Parathyroid adenoma (tissue), 2 donors: Measurements from ENCODE around the gene LYZ.

ENCODE experiments used
- H2AFZ ChIP-seq: fragments of 300-600 bp; sonication (generic); one replicate; pipeline ENCODE4 v1.7.0; 2017; ENCODE audit warnings: antibody characterized with exemption, mild to moderate bottlenecking
- H3K27ac ChIP-seq: fragments of 300-600 bp; sonication (generic); one replicate; pipeline ENCODE4 v1.7.0; 2017
- H3K27me3 ChIP-seq: fragments of 300-600 bp; sonication (generic); one replicate; pipeline ENCODE4 v1.7.0; 2017; ENCODE audit warnings: low read length; ENCODE audit not compliant: control insufficient read depth, insufficient read depth
- H3K36me3 ChIP-seq: fragments of 300-600 bp; sonication (generic); one replicate; pipeline ENCODE4 v1.7.0; 2017; ENCODE audit warnings: low read length; ENCODE audit not compliant: control insufficient read depth, insufficient read depth
- H3K4me1 ChIP-seq: fragments of 300-600 bp; sonication (generic); one replicate; pipeline ENCODE4 v1.7.0; 2017; ENCODE audit warnings: control low read depth
- H3K4me2 ChIP-seq: fragments of 300-600 bp; sonication (generic); one replicate; pipeline ENCODE4 v1.7.0; 2017; ENCODE audit warnings: low read length
- H3K4me3 ChIP-seq: fragments of 300-600 bp; sonication (generic); one replicate; pipeline ENCODE4 v1.7.0; 2017; ENCODE audit warnings: low read depth, low read length
- H3K79me2 ChIP-seq: fragments of 300-600 bp; sonication (generic); one replicate; pipeline ENCODE4 v1.7.0; 2017; ENCODE audit warnings: control low read depth
- H3K9ac ChIP-seq: fragments of 300-600 bp; sonication (generic); one replicate; pipeline ENCODE4 v1.7.0; 2017; ENCODE audit warnings: mild to moderate bottlenecking
- H3K9me3 ChIP-seq: fragments of 300-600 bp; sonication (generic); one replicate; pipeline ENCODE4 v1.7.0; 2017; ENCODE audit warnings: low read length; ENCODE audit not compliant: control insufficient read depth
- TF ChIP-seq, protein P1 (sequence below): fragments of 300-600 bp; sonication (generic); IDR thresholded peaks from one replicate; pipeline ENCODE4 v1.7.0; 2017; ENCODE audit warnings: antibody characterized with exemption, mild to moderate bottlenecking
- donor health status: primary hyperparathyroidism.

The LYZ gene

DNA sequence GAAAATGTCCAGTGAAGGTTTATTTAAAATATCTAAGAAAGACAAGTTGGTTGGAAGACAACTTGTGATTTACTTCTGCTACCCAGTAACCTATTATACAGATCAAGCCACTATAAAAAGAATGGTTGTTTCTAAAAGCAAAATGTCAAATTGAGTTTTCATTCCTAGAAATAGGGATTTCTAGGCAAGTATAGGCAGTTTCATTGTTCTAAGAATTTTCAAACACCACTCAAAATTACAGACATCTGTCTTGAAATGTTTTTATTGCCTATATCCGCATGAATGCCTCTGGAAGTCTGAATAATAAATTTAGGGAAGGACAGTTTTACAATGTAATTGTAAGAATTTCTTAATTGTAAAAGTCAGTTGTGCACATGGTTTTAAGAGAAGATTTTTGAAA, 20.0 kb downstream of the LYZ start:
- H3K4me2 ChIP-seq: no peak overlapping the region
- no peaks in the 10 kb centered on the region for H3K79me2 ChIP-seq
- H3K27me3 ChIP-seq: no peaks in the 10 kb centered on the region
- H2AFZ ChIP-seq: no peak overlapping the region
- no peaks in the 10 kb centered on the region for H3K4me1 ChIP-seq
- no peak overlapping the region for H3K9ac ChIP-seq
- TF ChIP-seq, protein P1, sequence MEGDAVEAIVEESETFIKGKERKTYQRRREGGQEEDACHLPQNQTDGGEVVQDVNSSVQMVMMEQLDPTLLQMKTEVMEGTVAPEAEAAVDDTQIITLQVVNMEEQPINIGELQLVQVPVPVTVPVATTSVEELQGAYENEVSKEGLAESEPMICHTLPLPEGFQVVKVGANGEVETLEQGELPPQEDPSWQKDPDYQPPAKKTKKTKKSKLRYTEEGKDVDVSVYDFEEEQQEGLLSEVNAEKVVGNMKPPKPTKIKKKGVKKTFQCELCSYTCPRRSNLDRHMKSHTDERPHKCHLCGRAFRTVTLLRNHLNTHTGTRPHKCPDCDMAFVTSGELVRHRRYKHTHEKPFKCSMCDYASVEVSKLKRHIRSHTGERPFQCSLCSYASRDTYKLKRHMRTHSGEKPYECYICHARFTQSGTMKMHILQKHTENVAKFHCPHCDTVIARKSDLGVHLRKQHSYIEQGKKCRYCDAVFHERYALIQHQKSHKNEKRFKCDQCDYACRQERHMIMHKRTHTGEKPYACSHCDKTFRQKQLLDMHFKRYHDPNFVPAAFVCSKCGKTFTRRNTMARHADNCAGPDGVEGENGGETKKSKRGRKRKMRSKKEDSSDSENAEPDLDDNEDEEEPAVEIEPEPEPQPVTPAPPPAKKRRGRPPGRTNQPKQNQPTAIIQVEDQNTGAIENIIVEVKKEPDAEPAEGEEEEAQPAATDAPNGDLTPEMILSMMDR: no peak
- no peaks in the 10 kb centered on the region for H3K9me3 ChIP-seq
- no peaks in the 10 kb centered on the region for H3K36me3 ChIP-seq
- no peak overlapping the region for H3K27ac ChIP-seq
- H3K4me3 ChIP-seq: no peak overlapping the region

DNA sequence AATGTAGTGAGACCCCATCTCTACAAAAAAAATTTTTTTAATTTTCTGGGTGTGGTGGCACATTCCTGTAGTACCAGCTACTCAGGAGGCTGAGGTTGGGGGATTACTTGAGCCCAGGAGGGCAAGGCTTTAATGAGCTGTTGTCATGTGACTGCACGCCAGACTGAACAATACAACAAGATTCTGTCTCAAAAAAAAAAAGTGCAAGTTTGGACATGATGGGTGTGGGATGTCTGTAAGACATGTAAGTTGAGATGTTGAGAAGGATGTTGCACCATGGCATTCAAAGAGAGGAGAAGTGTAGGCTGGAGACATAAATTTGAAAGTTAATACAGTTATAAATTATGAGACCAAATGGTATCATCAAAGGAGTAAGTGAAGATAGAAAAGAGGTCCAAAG, 34.9 kb downstream of the LYZ start:
- H3K36me3 ChIP-seq: no peaks in the 10 kb centered on the region
- H3K4me1 ChIP-seq: no peaks in the 10 kb centered on the region
- H3K9me3 ChIP-seq: no peaks in the 10 kb centered on the region
- H3K79me2 ChIP-seq: no peaks in the 10 kb centered on the region
- H2AFZ ChIP-seq: no peak overlapping the region
- no peak overlapping the region for H3K4me2 ChIP-seq
- H3K27ac ChIP-seq: no peak overlapping the region
- TF ChIP-seq, protein P1: no peak
- H3K9ac ChIP-seq: no peak overlapping the region
- no peak overlapping the region for H3K4me3 ChIP-seq
- no peaks in the 10 kb centered on the region for H3K27me3 ChIP-seq

DNA sequence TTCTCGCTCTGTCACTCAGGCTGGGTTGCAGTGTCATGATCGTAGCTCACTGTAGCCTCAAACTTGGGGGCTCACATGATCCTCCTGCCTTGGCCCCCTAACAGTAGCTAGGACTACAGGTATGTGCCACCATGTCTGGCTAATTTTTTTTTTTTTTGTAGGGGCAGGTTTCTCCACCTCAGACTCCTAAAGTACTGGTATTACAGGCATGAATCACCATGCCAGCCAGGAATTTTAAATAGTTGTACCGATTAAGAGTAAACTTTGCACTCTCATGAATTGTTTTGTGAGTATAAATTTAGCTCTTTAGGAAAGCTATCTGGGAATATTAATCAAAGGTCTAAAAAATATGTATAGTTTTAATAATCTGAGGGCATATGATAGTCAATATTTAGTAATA, 36.9 kb downstream of the LYZ start:
- Histone ChIP-seq H3K27ac (no peak overlapping the region), H3K27me3 (no peaks in the 10 kb centered on the region), H3K79me2 (no peaks in the 10 kb centered on the region), H3K36me3 (no peaks in the 10 kb centered on the region), H3K4me3 (no peak overlapping the region), H3K9ac (no peak overlapping the region), H3K4me1 (no peaks in the 10 kb centered on the region), H2AFZ (no peak overlapping the region), H3K4me2 (no peak overlapping the region), H3K9me3 (no peaks in the 10 kb centered on the region)
- TF ChIP-seq, protein P1: no peak

DNA sequence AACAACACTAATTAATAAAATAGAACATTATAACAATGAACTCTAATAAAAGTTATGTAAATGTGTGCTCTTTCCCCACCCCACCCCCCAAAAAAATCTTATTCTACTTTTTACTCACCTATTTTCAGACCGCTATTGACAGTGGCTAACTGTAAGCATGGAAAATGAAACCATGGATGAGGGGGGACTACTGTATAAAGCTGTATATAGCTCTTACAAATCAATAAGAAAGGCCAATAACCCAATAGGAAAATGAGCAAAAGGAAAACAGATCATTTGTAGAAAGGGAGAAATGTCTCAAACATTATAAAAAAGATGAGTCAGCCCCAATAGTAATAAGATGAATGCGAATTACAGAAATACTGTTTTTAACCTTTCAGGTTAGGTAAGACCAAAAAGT, 38.7 kb downstream of the LYZ start:
- Histone ChIP-seq H3K36me3 (no peaks in the 10 kb centered on the region), H3K27ac (no peak overlapping the region), H3K9me3 (no peaks in the 10 kb centered on the region), H2AFZ (no peak overlapping the region), H3K4me2 (no peak overlapping the region), H3K79me2 (no peaks in the 10 kb centered on the region), H3K27me3 (no peaks in the 10 kb centered on the region), H3K4me3 (no peak overlapping the region), H3K4me1 (no peaks in the 10 kb centered on the region), H3K9ac (no peak overlapping the region)
- TF ChIP-seq, protein P1: no peak

DNA sequence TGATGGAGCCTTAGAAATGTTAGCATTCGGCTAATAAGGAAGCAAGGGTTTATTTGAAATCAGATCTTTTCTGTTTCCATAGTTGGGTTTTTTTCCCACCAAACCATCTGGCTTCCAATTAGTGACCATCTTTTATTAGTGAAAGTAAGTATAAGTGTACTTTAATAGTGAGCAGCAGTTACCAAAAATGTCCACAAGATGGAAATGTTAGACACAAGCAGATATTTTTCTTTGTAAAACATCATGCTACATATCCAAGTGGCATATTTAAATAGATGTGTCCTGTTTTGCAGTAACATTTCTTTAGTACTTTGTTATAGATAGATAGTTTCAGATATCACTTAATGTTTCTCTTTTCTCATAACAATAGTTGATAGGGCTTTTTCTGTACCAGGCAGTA, 40.2 kb downstream of the LYZ start:
- H3K4me3 ChIP-seq: no peak overlapping the region
- H2AFZ ChIP-seq: no peak overlapping the region
- H3K9ac ChIP-seq: no peak overlapping the region
- no peaks in the 10 kb centered on the region for H3K9me3 ChIP-seq
- H3K36me3 ChIP-seq: no peaks in the 10 kb centered on the region
- TF ChIP-seq, protein P1: no peak
- no peaks in the 10 kb centered on the region for H3K27me3 ChIP-seq
- no peaks in the 10 kb centered on the region for H3K4me1 ChIP-seq
- H3K79me2 ChIP-seq: no peaks in the 10 kb centered on the region
- no peak overlapping the region for H3K27ac ChIP-seq
- H3K4me2 ChIP-seq: no peak overlapping the region
